IMR-90 (cell line): Measurements from ENCODE around the gene RIC8B. TPM values are rescaled to one million over a fixed set of nuclear protein-coding genes. Genes with fewer than 3 reads are reported as not detected.
"Not testable (repeated sequence)": the region's sequence is repeated elsewhere in the genome, so short reads cannot be mapped to it uniquely, and the experiment has no call there.

Experiments
- ATAC-seq: fragments of 200-7000 bp; cut with Tn5 transposase; 2 replicates; pipeline ENCODE4 v1.9.1; 2020; ENCODE audit warnings: low read depth, mild to moderate bottlenecking, moderate library complexity
- BruUV-seq: library from RNA; stranded (reverse); fragments of 400-500 nt; replicated peaks from 2 replicates; lab custom pipeline; 2021; lab: Mats Ljungman, UMichigan
- CTCF ChIA-PET: fragments of 300-600 bp; formaldehyde crosslinking; extraction: SDS; loops from one replicate; lab custom pipeline; 2021; ENCODE audit warnings: antibody characterized with exemption; lab: Yijun Ruan, JAX
- POLR2A ChIA-PET: fragments of 300-600 bp; sonication (Branson Sonifier 250); formaldehyde crosslinking; loops from one replicate; lab custom pipeline; 2022; ENCODE audit warnings: antibody characterized with exemption; ENCODE audit not compliant: unreplicated experiment; lab: Charles Lee
- DNase-seq: peaks from one replicate; pipeline ENCODE4 v3.0.0; 2013
- H2AFZ ChIP-seq: replicated peaks from 2 replicates; pipeline ENCODE3; 2013; ENCODE audit warnings: low read length, mild to moderate bottlenecking; ENCODE audit not compliant: poor library complexity
- H2AK5ac ChIP-seq: 2 replicates; pipeline ENCODE4 v1.6.1; 2013; ENCODE audit warnings: low read depth, low read length, inconsistent platforms
- H2AK9ac ChIP-seq: replicated peaks from 2 replicates; pipeline ENCODE3; 2013; ENCODE audit warnings: mild to moderate bottlenecking, low read depth, low read length, moderate library complexity; ENCODE audit not compliant: poor library complexity
- H2BK120ac ChIP-seq: 2 replicates; pipeline ENCODE4 v1.6.1; 2013; ENCODE audit warnings: low read depth, low read length, inconsistent platforms
- H2BK15ac ChIP-seq: 3 replicates; pipeline ENCODE4 v1.6.1; 2013; ENCODE audit warnings: low read depth, low read length, inconsistent platforms
- H2BK20ac ChIP-seq: 2 replicates; pipeline ENCODE4 v1.6.1; 2013; ENCODE audit warnings: low read depth, mild to moderate bottlenecking, inconsistent platforms, low read length, moderate library complexity
- H2BK5ac ChIP-seq: 2 replicates; pipeline ENCODE4 v1.6.1; 2013; ENCODE audit warnings: mild to moderate bottlenecking, low read depth, low read length, inconsistent platforms; ENCODE audit not compliant: poor library complexity, severe bottlenecking
- H3K14ac ChIP-seq: replicated peaks from 2 replicates; pipeline ENCODE4 v1.6.1; 2013; ENCODE audit warnings: low read depth, low read length, inconsistent platforms
- H3K18ac ChIP-seq: 2 replicates; pipeline ENCODE4 v1.6.1; 2013; ENCODE audit warnings: low read depth, low read length, control low read depth
- H3K23ac ChIP-seq: 2 replicates; pipeline ENCODE4 v1.6.1; 2013; ENCODE audit warnings: low read depth, low read length, inconsistent platforms
- H3K27ac ChIP-seq: 2 replicates; pipeline ENCODE4 v1.5.1; 2013; ENCODE audit warnings: mild to moderate bottlenecking, control low read depth, low read length; ENCODE audit not compliant: insufficient read depth
- H3K27me3 ChIP-seq: 2 replicates; pipeline ENCODE4 v1.6.1; 2013; ENCODE audit warnings: low read length; ENCODE audit not compliant: control insufficient read depth, insufficient read depth
- H3K36me3 ChIP-seq: 2 replicates; pipeline ENCODE4 v1.6.1; 2013; ENCODE audit warnings: low read length, mixed read lengths; ENCODE audit not compliant: control insufficient read depth, insufficient read depth
- H3K4ac ChIP-seq: 2 replicates; pipeline ENCODE4 v1.6.1; 2013; ENCODE audit warnings: low read depth, low read length, inconsistent platforms
- H3K4me1 ChIP-seq: 2 replicates; pipeline ENCODE4 v1.6.1; 2013; ENCODE audit warnings: low read length, mixed read lengths; ENCODE audit not compliant: control insufficient read depth, insufficient read depth
- H3K4me2 ChIP-seq: 2 replicates; pipeline ENCODE4 v1.6.1; 2013; ENCODE audit warnings: low read depth, mild to moderate bottlenecking, control low read depth, low read length, moderate library complexity
- H3K4me3 ChIP-seq: 2 replicates; pipeline ENCODE4 v1.5.1; 2013; ENCODE audit warnings: low read depth, mild to moderate bottlenecking, control low read depth, low read length, moderate library complexity; ENCODE audit not compliant: insufficient read depth
- H3K56ac ChIP-seq: 2 replicates; pipeline ENCODE4 v1.6.1; 2013; ENCODE audit warnings: low read length, inconsistent platforms; ENCODE audit not compliant: insufficient read depth; ENCODE audit errors: extremely low read depth
- H3K79me1 ChIP-seq, 2 experiments: 2 replicates each; pipeline ENCODE4 v1.6.1; 2013; ENCODE audit warnings: low read length in 2 of 2, inconsistent platforms in 1 of 2, low read depth in 1 of 2
- H3K9ac ChIP-seq: 2 replicates; pipeline ENCODE4 v1.6.1; 2013; ENCODE audit warnings: low read depth, low read length, control low read depth
- H3K9me1 ChIP-seq: 2 replicates; pipeline ENCODE4 v1.6.1; 2013; ENCODE audit warnings: low read length, inconsistent platforms; ENCODE audit not compliant: insufficient read depth
- H3K9me3 ChIP-seq: 2 replicates; pipeline ENCODE4 v1.6.1; 2013; ENCODE audit warnings: low read length; ENCODE audit not compliant: control insufficient read depth, insufficient read depth
- H4K20me1 ChIP-seq: 2 replicates; pipeline ENCODE4 v1.6.1; 2013; ENCODE audit warnings: low read length, inconsistent platforms; ENCODE audit not compliant: insufficient read depth
- H4K5ac ChIP-seq: 2 replicates; pipeline ENCODE4 v1.6.1; 2013; ENCODE audit warnings: mild to moderate bottlenecking, low read depth, low read length, control low read depth
- H4K8ac ChIP-seq, 2 experiments: 2 replicates each; pipeline ENCODE4 v1.6.1; 2013; ENCODE audit warnings: low read depth in 2 of 2, low read length in 2 of 2, control low read depth in 1 of 2, inconsistent platforms in 1 of 2
- H4K91ac ChIP-seq: 2 replicates; pipeline ENCODE4 v1.6.1; 2013; ENCODE audit warnings: low read depth, low read length, inconsistent platforms; ENCODE audit not compliant: insufficient read depth
- MXI1 ChIP-seq: IDR thresholded peaks from 2 replicates; pipeline ENCODE4 v1.6.1; 2012; ENCODE audit warnings: low read depth, mild to moderate bottlenecking, low read length, moderate library complexity, borderline replicate concordance
- WGBS, 2 experiments: methylation state at CpG; one replicate each; pipeline versions ENCODE4 v1.1.5 to v1.1.7; 2013; ENCODE audit warnings: missing lambda C conversion rate in 2 of 2; ENCODE audit not compliant: insufficient read length in 1 of 2; ENCODE audit errors: extremely low coverage in 2 of 2; 5-methylcytosine and 5-hydroxymethylcytosine counted together
- dilution Hi-C: fragments of 300-500 bp; cut with HindIII; formaldehyde crosslinking; loops from one replicate; pipeline ENCODE4 v1.14.3; 2018; ENCODE audit warnings: low sequenced_read_pairs; ENCODE audit not compliant: unreplicated experiment
- in situ Hi-C: fragments of 300-500 bp; cut with MboI; formaldehyde crosslinking; loops from 3 replicates; pipeline ENCODE4 v1.14.3; 2019; ENCODE audit warnings: low sequenced_read_pairs, inconsistent platforms, mixed read lengths
- intact Hi-C: fragments of 100-400 bp; cut with micrococcal nuclease; formaldehyde crosslinking; loops from 2 replicates; pipeline ENCODE4 v1.10.0; 2022
- polyA plus RNA-seq, 3 experiments: library from polyadenylated mRNA; depleted of rRNA; stranded (reverse); fragments of >200 nt; gene quantifications; 2 replicates each; pipeline ENCODE4 v1.2.3, GENCODE V29; 2012; ENCODE audit warnings: low replicate concordance in 1 of 3
- total RNA-seq: library from RNA; depleted of rRNA; stranded (reverse); fragments of >200 nt; gene quantifications from 2 replicates; pipeline ENCODE4 v1.2.3, GENCODE V29; 2012

Gene RIC8B
- total and polyA plus RNA-seq, 2 of the 4 experiments (the other 2 are of a cell fraction), result 5.5 to 19.5 TPM

- no peak for TF ChIP-seq MXI1
Measured at GRCh38 chr12:106919910-106920544, 145.5 kb downstream of the RIC8B start (continued).

GRCh38 chr12:106921976-106922375, 147.5 kb downstream of the RIC8B start:
- H3K36me3 ChIP-seq, H3K9me3 ChIP-seq, H2AFZ ChIP-seq, H2BK15ac ChIP-seq, H4K91ac ChIP-seq, H3K4ac ChIP-seq, POLR2A ChIA-PET, H3K18ac ChIP-seq, H3K4me2 ChIP-seq, H2AK9ac ChIP-seq, in situ Hi-C loops, H2BK5ac ChIP-seq, H4K5ac ChIP-seq, H2BK120ac ChIP-seq, H3K27ac ChIP-seq, ATAC-seq, H3K23ac ChIP-seq, H4K8ac ChIP-seq, H3K14ac ChIP-seq, H3K27me3 ChIP-seq, H3K9ac ChIP-seq, BruUV-seq, CTCF ChIA-PET, H4K20me1 ChIP-seq, H2BK20ac ChIP-seq, H2AK5ac ChIP-seq, H3K9me1 ChIP-seq, H3K56ac ChIP-seq, H3K4me1 ChIP-seq, DNase-seq, H3K4me3 ChIP-seq, H3K79me1 ChIP-seq: not testable (repeated sequence)
- dilution Hi-C loops, result loop anchor here (25.0 kb wide), 1 partner anchor 535 kb away; no protein-coding TSS in a partner anchor
- no CpG with 5 or more reads among the region's 2 CpGs for WGBS, 2 experiments
- intact Hi-C loops, result loop anchor here (5.0 to 10.0 kb wide), 2 partner anchors 80 to 327 kb away; no protein-coding TSS in a partner anchor

GRCh38 chr12:106923594-106923993, 149.1 kb downstream of the RIC8B start:
- dilution Hi-C loops (loop anchor here (25.0 kb wide), 1 partner anchor 536 kb away; no protein-coding TSS in a partner anchor), intact Hi-C loops (loop anchor here (5.0 to 10.0 kb wide), 2 partner anchors 81 to 329 kb away; no protein-coding TSS in a partner anchor)
- H3K4me1 ChIP-seq, H2AFZ ChIP-seq, H3K9me1 ChIP-seq, DNase-seq, H3K27ac ChIP-seq, H2AK5ac ChIP-seq, H2AK9ac ChIP-seq, ATAC-seq, BruUV-seq, H3K9ac ChIP-seq, in situ Hi-C loops, H4K8ac ChIP-seq, CTCF ChIA-PET, H3K79me1 ChIP-seq, H3K14ac ChIP-seq, H3K4me3 ChIP-seq, POLR2A ChIA-PET, H2BK15ac ChIP-seq, H3K27me3 ChIP-seq, H3K4me2 ChIP-seq, H4K5ac ChIP-seq, H3K4ac ChIP-seq, H3K18ac ChIP-seq, H3K56ac ChIP-seq, H4K20me1 ChIP-seq, H4K91ac ChIP-seq, H3K9me3 ChIP-seq, H2BK5ac ChIP-seq, H2BK120ac ChIP-seq, H2BK20ac ChIP-seq, H3K23ac ChIP-seq, H3K36me3 ChIP-seq: not testable (repeated sequence)
- no CpG with 5 or more reads among the region's 2 CpGs for WGBS, 2 experiments
